Fibroblast of lung (primary cell): ENCODE results near the gene CDC14B.

Experiments used
- EZH2 ChIP-seq: IDR thresholded peaks from 2 replicates; pipeline ENCODE4 v1.5.1; 2012; ENCODE audit warnings: low read length, control low read depth, mild to moderate bottlenecking; ENCODE audit errors: missing control alignments
- TF ChIP-seq, protein P1 (sequence below), 2 donors: IDR thresholded peaks in 1 of 2; conservative IDR thresholded peaks in 1 of 2; 1 replicate in 1 of 2; 2 replicates in 1 of 2; pipeline ENCODE4 v1.5.1; 2011 to 2012; ENCODE audit warnings: low read length in 2 of 2, control low read depth in 1 of 2, inconsistent platforms in 1 of 2, low read depth in 1 of 2, mild to moderate bottlenecking in 1 of 2

DNA sequence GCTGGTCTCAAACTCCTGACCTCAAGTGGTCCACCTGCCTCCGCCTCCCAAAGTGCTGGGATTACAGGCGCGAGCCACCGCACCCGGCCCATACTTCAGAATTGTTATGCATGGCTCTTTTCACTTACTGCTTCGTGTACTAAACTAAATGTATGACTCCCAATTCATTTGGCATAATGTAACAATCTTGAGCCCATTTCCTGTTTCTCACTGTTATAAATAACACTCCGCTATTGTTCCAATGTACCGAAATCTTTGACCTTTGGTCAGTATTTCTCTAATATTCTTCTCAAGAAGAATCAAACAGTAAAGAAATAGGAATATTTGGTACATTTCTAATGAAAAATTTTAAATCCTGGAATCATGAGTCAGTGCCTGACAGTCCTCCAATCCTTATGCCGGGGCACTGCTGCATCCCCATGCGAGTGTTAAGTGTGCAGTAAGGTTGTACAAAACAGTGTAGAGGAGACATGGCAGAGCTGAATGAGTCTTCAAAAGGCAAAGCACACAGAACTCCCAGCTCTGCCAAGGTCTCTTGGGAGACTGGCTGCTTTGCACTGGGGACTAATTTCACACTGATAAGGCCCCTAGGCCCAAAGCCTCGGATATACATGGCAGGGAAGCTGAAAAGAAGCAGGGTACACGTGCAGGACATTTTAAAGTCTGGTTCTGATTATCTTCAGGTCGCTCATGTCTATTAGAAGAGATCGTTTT is 111.3 kb downstream of the CDC14B start:
- TF ChIP-seq, protein P1, sequence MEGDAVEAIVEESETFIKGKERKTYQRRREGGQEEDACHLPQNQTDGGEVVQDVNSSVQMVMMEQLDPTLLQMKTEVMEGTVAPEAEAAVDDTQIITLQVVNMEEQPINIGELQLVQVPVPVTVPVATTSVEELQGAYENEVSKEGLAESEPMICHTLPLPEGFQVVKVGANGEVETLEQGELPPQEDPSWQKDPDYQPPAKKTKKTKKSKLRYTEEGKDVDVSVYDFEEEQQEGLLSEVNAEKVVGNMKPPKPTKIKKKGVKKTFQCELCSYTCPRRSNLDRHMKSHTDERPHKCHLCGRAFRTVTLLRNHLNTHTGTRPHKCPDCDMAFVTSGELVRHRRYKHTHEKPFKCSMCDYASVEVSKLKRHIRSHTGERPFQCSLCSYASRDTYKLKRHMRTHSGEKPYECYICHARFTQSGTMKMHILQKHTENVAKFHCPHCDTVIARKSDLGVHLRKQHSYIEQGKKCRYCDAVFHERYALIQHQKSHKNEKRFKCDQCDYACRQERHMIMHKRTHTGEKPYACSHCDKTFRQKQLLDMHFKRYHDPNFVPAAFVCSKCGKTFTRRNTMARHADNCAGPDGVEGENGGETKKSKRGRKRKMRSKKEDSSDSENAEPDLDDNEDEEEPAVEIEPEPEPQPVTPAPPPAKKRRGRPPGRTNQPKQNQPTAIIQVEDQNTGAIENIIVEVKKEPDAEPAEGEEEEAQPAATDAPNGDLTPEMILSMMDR (conservative IDR thresholded peaks at IDR 0.05 in 1 of 2, IDR thresholded peaks at IDR 0.05 in 1 of 2; ENCODE audit: low read depth in 1 of 2, low read length in 2 of 2), result no peak
- no peak for TF ChIP-seq EZH2
